Esophagus squamous epithelium (tissue), 5 donors: ENCODE data around the gene STRADB. TPM values are rescaled to one million over a fixed set of nuclear protein-coding genes. Genes with fewer than 3 reads are reported as not detected.

Experiments
- DNase-seq: peaks from one replicate; lab custom pipeline; 2025; lab: John Stamatoyannopoulos, UW
- H3K27ac ChIP-seq, 4 donors: fragments of 200-600 bp; sonication (generic); one replicate each; pipeline ENCODE4 v1.5.1; 2016 to 2019; ENCODE audit warnings: mild to moderate bottlenecking in 1 of 4
- H3K27me3 ChIP-seq, 4 donors: fragments of 200-600 bp; sonication (generic); 1 replicate in 3 of 4; 2 replicates in 1 of 4; pipeline versions ENCODE4 v1.5.1 to v1.6.0; 2017 to 2021; ENCODE audit warnings: antibody characterized with exemption in 1 of 4
- H3K36me3 ChIP-seq, 3 donors: fragments of 200-600 bp; sonication (generic); one replicate each; pipeline ENCODE4 v1.5.1; 2016 to 2019
- H3K4me1 ChIP-seq, 3 donors: fragments of 200-600 bp; sonication (generic); one replicate each; pipeline ENCODE4 v1.5.1; 2017 to 2019
- H3K4me3 ChIP-seq, 4 donors: fragments of 200-600 bp; sonication (generic); 1 replicate in 3 of 4; 2 replicates in 1 of 4; pipeline ENCODE4 v1.5.1; 2016 to 2019; ENCODE audit warnings: mild to moderate bottlenecking in 2 of 4, moderate library complexity in 1 of 4
- H3K9me3 ChIP-seq, 3 donors: fragments of 200-600 bp; sonication (generic); one replicate each; pipeline ENCODE4 v1.5.1; 2016 to 2019
- POLR2A ChIP-seq, 4 donors: fragments of 450-650 bp; IDR thresholded peaks; one replicate each; pipeline ENCODE4 v1.6.1; 2017; ENCODE audit warnings: antibody characterized with exemption in 4 of 4, mild to moderate bottlenecking in 4 of 4, moderate library complexity in 3 of 4
- WGBS, 2 donors: methylation state at CpG; one replicate each; pipeline ENCODE4 v1.1.5; 2018; 5-methylcytosine and 5-hydroxymethylcytosine counted together
- intact Hi-C: fragments of 100-400 bp; cut with DNase I; formaldehyde crosslinking; loops from one replicate; pipeline ENCODE4 v1.15.0; 2022
- small RNA-seq, 4 donors: library from RNA; depleted of rRNA; stranded (forward); fragments of <200 nt; gene quantifications; one replicate each; pipeline ENCODE3, GENCODE V24; 2016
- total RNA-seq, 4 donors: library from RNA; depleted of rRNA; stranded (reverse); fragments of >200 nt; gene quantifications; one replicate each; pipeline ENCODE4 v1.1.0, GENCODE V29; 2016
- TF ChIP-seq, protein P1 (sequence below), 6 experiments: fragments of 450-650 bp in 4 of 6; fragments of 200-600 bp in 2 of 6; sonication (generic) in 2 of 6; IDR thresholded peaks; one replicate each; pipeline ENCODE4 v1.5.1; 2016 to 2019; ENCODE audit warnings: antibody characterized with exemption in 6 of 6, mild to moderate bottlenecking in 4 of 6, moderate library complexity in 4 of 6
- donor health status: DM: yes; HTN: yes; CAD: no.

STRADB gene
- total RNA-seq, 4 donors from 2014 or later = 4.8 to 18.2 (median 14.6) TPM

DNA sequence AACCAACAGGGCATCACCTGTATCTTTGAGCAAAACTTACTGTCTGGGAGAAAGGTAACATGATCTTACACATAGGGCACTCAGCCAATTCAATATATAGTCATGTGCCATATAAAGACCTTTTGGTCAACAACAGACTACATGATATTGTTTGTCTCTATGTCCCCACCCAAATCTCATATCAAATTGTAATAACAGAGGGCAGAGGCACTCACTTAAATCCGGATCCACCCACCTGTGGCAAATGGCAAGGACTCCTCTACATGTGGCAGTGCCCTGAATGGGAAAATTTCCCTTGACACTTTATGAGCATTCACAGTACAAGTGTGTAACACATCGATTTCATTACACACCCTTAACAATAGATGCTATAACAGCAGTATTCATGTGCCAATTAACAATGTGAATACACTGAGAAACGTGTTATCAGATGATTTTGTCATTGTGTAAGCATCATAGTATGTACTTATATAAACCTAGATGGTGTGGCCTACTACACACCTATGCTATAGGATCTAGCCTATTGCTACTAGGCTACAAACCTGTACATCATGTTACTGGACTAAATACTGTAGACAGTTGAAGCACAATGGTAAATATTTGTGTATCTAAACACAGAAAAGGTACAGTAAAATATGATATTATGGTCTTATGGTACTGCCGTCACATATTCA is 64.2 kb downstream of the STRADB start:
- 72 to 81% methylated on average over 4 of the region's 4 CpGs for WGBS, 2 donors
- Histone ChIP-seq H3K36me3 (no peaks in the 10 kb centered on the region), H3K9me3 (no peaks in the 10 kb centered on the region), H3K4me1 (no peaks in the 10 kb centered on the region), H3K27ac (no peak overlapping the region), H3K4me3 (no peak overlapping the region), H3K27me3 (no peaks in the 10 kb centered on the region)
- TF ChIP-seq, protein P1, sequence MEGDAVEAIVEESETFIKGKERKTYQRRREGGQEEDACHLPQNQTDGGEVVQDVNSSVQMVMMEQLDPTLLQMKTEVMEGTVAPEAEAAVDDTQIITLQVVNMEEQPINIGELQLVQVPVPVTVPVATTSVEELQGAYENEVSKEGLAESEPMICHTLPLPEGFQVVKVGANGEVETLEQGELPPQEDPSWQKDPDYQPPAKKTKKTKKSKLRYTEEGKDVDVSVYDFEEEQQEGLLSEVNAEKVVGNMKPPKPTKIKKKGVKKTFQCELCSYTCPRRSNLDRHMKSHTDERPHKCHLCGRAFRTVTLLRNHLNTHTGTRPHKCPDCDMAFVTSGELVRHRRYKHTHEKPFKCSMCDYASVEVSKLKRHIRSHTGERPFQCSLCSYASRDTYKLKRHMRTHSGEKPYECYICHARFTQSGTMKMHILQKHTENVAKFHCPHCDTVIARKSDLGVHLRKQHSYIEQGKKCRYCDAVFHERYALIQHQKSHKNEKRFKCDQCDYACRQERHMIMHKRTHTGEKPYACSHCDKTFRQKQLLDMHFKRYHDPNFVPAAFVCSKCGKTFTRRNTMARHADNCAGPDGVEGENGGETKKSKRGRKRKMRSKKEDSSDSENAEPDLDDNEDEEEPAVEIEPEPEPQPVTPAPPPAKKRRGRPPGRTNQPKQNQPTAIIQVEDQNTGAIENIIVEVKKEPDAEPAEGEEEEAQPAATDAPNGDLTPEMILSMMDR (IDR thresholded peaks at IDR 0.05) = no peak
- TF ChIP-seq POLR2A (IDR thresholded peaks at IDR 0.05) = no peak
- DNase-seq = no peak
- intact Hi-C loops = no loop called here

DNA sequence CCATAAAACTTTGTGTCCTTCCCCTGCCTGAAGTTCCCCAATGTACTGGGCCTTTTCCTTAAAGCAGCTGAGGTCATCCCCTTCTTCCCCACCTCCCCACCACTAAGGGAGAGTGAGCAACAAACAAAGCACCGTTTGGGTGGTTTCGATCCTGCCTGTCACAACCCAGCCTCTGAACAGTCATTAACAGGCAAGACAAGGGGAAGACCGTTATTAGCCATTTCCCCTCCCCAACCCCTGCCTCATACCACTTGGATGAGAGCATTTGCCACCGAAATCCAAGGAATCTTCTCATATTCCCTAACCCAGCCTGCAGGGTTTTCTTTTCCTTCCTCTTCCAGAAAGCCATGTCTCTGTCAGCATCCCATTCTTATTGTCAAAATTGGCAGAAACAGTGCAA is 65.6 kb downstream of the STRADB start:
- Histone ChIP-seq H3K4me1 (no peaks in the 10 kb centered on the region), H3K9me3 (no peaks in the 10 kb centered on the region), H3K4me3 (no peak overlapping the region), H3K27ac (no peak overlapping the region), H3K36me3 (no peaks in the 10 kb centered on the region), H3K27me3 (no peaks in the 10 kb centered on the region)
- WGBS, 2 donors = 49 to 57% methylated on average over 4 of the region's 4 CpGs
- intact Hi-C loops = no loop called here
- TF ChIP-seq, protein P1 (IDR thresholded peaks at IDR 0.05) = no peak
- TF ChIP-seq POLR2A (IDR thresholded peaks at IDR 0.05) = no peak
- DNase-seq = no peak

DNA sequence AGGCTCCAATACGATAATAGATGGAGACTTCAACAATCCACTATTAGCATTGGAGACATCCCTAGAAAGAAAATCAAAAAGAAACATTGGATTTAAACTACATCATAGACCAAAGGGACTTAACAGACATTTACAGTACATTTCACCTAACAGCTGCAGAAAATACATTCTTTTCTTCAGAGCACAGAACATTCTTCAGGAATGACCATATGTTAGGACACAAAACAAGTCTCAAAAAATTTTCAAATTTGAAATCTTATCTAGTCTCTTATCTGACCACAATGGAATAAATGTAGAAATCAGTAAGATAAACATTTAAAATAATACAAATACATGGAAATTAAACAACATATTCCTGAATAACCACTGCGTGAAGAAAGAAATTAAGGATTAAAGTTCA is 68.7 kb downstream of the STRADB start:
- H3K27me3 ChIP-seq = no peaks in the 10 kb centered on the region
- H3K9me3 ChIP-seq = peaks cover 0 to 3% (median 0%) of the 10 kb centered on the region in 3 donors
- 94 to 96% methylated on average over 2 of the region's 2 CpGs for WGBS, 2 donors
- H3K4me1 ChIP-seq = no peaks in the 10 kb centered on the region
- intact Hi-C loops = no loop called here
- H3K36me3 ChIP-seq = no peaks in the 10 kb centered on the region
- no peak for TF ChIP-seq POLR2A (IDR thresholded peaks at IDR 0.05)
- TF ChIP-seq, protein P1 (IDR thresholded peaks at IDR 0.05) = no peak
- no peak overlapping the region for H3K27ac ChIP-seq
- H3K4me3 ChIP-seq = no peak overlapping the region
- DNase-seq = no peak

DNA sequence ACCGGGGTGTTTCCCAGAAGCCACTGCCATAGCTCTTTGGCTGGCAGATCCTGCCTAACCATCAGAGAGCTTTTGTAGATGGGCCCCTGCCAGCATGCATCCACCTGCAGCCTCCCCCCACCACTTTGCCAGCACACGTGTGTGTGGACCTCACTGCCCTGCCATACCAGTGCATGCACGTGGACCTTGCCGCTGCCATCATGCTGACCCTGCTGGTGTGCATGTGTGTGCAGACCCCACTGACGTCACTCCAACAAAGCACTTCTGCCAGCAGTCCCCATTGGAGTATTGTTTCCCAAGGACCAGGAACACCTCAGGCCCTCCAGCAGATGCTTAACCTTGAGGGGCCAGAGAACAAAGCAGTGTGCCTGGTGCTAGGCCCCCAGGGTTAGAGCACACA is 71.4 kb downstream of the STRADB start:
- Histone ChIP-seq H3K4me1 (no peaks in the 10 kb centered on the region), H3K36me3 (no peaks in the 10 kb centered on the region), H3K27ac (no peak overlapping the region), H3K9me3 (peaks cover 0 to 3% (median 0%) of the 10 kb centered on the region in 3 donors), H3K4me3 (no peak overlapping the region), H3K27me3 (no peaks in the 10 kb centered on the region)
- intact Hi-C loops = no loop called here
- WGBS, 2 donors = 91 to 93% methylated on average over 5 of the region's 5 CpGs
- TF ChIP-seq, protein P1 (IDR thresholded peaks at IDR 0.05) = no peak
- no peak for TF ChIP-seq POLR2A (IDR thresholded peaks at IDR 0.05)
- DNase-seq = no peak

DNA sequence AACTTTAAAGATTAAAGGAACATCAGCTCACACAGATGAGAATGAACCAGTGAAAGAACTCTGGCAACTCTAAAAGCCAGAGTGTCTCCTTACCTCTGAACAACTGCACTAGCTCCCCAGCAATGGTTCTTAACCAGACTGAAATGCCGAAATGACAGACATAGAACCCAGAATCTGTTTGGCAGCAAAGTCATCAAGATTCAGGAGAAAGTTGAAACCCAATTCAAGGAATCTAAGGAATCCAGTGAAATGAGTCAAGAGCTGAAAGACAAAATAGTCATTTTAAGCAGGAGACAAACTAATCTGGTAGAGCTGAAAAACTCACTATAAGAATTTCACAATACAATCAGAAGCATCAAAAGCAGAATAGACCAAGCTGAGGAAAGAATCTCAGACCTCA is 72.0 kb downstream of the STRADB start:
- no peak overlapping the region for H3K27ac ChIP-seq
- TF ChIP-seq, protein P1 (IDR thresholded peaks at IDR 0.05) = no peak
- 0% methylated on average over 1 of the region's 1 CpG for WGBS, 2 donors
- H3K27me3 ChIP-seq = no peaks in the 10 kb centered on the region
- H3K36me3 ChIP-seq = no peaks in the 10 kb centered on the region
- no peaks in the 10 kb centered on the region for H3K4me1 ChIP-seq
- intact Hi-C loops = no loop called here
- no peak overlapping the region for H3K4me3 ChIP-seq
- DNase-seq = no peak
- peaks cover 0 to 3% (median 0%) of the 10 kb centered on the region in 3 donors for H3K9me3 ChIP-seq

Small RNAs within 50 kb of the gene (small RNA-seq; reads per million reads assigned to genes)
- gene RF00019 = 0 reads per million in 4 donors

Other genes starting within 250 kb of the STRADB start
- 10 to 100 TPM; 13.8 to 28.2 (median 22.8) TPM for gene CASP8, start 191.2 kb upstream of the STRADB start, total RNA-seq
- gene FLACC1, start 94.4 kb upstream of the STRADB start, total RNA-seq = 1 to 10 TPM in 1 of 4 donors, under 1 TPM in 3; 0.19 to 5.1 (median 0.52) TPM
- gene TRAK2, start 282 bp upstream of the STRADB start, total RNA-seq = 10 to 100 TPM in 2 of 4 donors, 1 to 10 TPM in 2; 7.9 to 32.8 (median 13.7) TPM
- 10 to 100 TPM; 12.8 to 43.3 (median 26.8) TPM for gene TMEM237, start 191.8 kb downstream of the STRADB start, total RNA-seq
- under 1 TPM in 1 of 4 donors, not detected in 3; 0.19 TPM for gene MPP4, start 246.9 kb downstream of the STRADB start, total RNA-seq